ENCODE measurements around the gene LIMS4.
"Not testable (repeated sequence)": the region's sequence is repeated elsewhere in the genome, so short reads cannot be mapped to it uniquely, and the experiment has no call there.

LIMS4 gene

DNA sequence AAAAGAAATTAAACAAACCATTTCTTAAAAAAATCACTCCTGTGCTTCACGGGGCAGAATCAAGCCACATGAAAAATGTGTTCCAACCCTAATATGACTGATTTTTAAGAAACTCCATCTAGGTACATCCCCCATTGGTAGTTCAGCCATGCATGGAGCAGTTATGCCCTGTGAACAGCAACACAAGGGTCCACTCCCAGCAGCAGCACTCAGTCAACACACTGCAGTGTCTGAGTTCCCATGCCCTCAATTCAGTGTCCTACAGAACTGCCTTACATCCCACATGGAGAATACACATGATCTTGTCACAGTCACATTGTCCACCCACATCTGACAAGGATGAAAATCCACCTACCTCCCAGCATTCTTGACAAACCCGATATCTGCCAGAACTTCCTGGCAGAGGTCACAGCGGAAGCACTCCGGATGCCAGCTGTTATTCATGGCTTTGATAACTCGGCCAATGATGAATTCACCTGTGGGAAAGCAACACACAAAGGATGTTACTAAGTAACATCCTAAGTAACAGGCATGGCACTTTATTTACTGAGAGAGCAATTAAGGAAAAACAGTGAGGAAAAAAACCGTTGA, 17.4 kb downstream of the LIMS4 start:
- DNase-seq (ENCODE audit: insufficient read length, low spot score); FAIRE-seq: not testable (repeated sequence)

- FAIRE-seq; DNase-seq (ENCODE audit: insufficient read length, low spot score): not testable (repeated sequence)
Measured at GRCh38 chr2:110450951-110451350, 21.7 kb downstream of the LIMS4 start.

GRCh38 chr2:110449127-110449947, 23.3 kb downstream of the LIMS4 start:
- not testable (repeated sequence) for DNase-seq (ENCODE audit: insufficient read length, low spot score); FAIRE-seq

DNA sequence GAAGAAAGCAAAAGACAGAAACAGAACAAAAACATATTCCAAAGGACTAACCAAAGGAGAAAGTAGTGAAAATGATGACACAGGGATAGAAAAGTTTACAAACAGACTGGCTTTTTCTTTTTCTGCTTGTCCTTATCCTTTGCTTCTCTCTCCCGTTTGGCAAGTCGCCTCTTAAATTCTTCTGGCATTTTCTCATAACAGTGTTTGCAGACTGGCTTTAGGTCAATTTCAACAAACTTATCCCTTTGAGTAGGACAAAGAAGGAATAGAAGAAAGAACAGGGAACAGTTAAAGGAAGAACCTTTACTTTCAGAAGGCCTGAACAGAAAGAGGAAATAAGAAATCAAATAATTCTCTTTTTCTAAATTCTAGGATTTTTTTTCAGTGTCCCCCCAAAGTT, 26.0 kb downstream of the LIMS4 start:
- DNase-seq (ENCODE audit: insufficient read length, low spot score); FAIRE-seq: not testable (repeated sequence)

GRCh38 chr2:110443305-110444005, 29.2 kb downstream of the LIMS4 start:
- not testable (repeated sequence) for FAIRE-seq

GRCh38 chr2:110441905-110442304, 30.7 kb downstream of the LIMS4 start:
- FAIRE-seq; DNase-seq (ENCODE audit: insufficient read length, low spot score): not testable (repeated sequence)

More at GRCh38 chr2:110443305-110444005, 29.2 kb downstream of the LIMS4 start:
- not testable (repeated sequence) for DNase-seq (ENCODE audit: insufficient read length, low spot score)

- FAIRE-seq; DNase-seq (ENCODE audit: insufficient read length, low spot score): not testable (repeated sequence)
Measured at GRCh38 chr2:110434565-110434964, 38.1 kb downstream of the LIMS4 start.

DNA sequence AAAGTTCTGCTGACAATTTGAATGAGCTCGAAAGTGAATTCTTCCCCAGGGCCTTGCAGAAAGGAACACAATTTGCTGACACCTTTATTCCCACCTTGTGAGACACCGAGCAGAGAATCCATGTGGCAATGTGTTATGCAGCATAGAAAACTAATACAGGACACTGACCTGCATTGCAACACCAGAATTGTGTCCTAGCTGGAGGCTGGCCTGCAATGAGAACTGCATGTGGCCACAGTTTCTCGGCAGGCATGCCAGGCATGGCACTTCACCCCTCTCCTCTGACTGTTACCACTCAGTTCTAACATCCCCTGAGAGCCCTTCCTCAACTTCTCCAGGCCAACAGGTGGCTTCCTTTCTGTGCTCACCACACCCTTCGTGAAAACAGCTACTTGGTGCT, 46.9 kb downstream of the LIMS4 start:
- not testable (repeated sequence) for DNase-seq (ENCODE audit: insufficient read length, low spot score); FAIRE-seq

GRCh38 chr2:110424421-110424820, 48.2 kb downstream of the LIMS4 start:
- FAIRE-seq; DNase-seq (ENCODE audit: insufficient read length, low spot score): not testable (repeated sequence)

- FAIRE-seq: not testable (repeated sequence)
Measured at GRCh38 chr2:110423574-110423962, 49.0 kb downstream of the LIMS4 start.

GRCh38 chr2:110422852-110423573, 49.6 kb downstream of the LIMS4 start:
- DNase-seq (ENCODE audit: insufficient read length, low spot score); FAIRE-seq: not testable (repeated sequence)

More at GRCh38 chr2:110423574-110423962, 49.0 kb downstream of the LIMS4 start:
- not testable (repeated sequence) for DNase-seq (ENCODE audit: insufficient read length, low spot score)

DNA sequence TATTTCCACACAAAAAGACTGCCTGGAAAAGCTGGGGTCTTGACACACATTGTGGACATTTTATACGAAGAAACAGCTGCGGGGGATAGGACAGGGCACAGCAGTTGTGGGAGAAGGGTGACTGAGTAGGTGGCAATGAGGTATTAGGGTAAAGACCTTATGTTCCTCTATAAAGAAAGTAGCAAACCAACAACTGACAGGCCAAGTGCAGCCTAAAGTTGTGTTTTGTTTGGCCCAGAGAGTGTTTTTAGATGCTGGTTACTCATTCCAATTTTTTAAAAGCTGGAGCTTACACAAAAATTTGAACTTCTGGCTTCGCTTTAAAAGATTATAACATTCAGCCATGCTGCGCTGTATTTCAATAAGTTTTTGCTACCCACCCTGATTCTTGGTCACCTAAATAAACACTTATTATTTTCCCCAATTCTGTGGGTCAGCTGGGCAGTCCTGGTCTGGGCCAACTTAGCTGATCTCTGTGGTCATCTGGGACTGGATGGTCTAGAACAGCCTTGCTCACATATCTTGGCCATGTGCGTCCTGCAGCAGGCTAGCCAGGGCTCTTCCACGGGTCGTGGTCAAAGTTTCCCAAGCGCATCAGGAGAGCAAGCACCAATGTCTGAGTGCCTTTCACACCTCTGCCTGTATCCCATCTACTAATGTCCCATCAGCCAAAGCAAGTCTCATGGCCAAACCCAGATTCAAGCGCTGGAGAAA, 51.8 kb downstream of the LIMS4 start:
- not testable (repeated sequence) for FAIRE-seq; DNase-seq (ENCODE audit: insufficient read length, low spot score)

DNA sequence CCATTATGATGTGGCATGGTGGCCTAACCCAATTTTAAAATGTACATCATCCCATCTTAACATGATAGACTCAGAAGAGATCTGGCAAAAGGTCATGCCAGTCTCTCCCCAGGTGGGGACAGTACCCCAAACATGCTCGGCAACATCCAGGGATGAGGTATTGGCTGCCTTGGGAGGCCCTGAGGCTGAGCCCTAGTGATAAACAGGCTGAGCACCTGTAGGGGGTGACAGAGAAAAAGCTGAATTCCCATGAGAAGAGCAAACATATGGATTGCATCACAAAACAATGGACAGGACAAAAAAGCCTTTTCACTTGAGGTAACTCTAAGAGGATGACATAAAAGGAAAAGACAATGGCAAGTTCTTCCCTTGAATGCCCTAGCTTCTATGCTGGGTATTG, 65.5 kb downstream of the LIMS4 start:
- FAIRE-seq; DNase-seq (ENCODE audit: insufficient read length, low spot score): not testable (repeated sequence)

DNA sequence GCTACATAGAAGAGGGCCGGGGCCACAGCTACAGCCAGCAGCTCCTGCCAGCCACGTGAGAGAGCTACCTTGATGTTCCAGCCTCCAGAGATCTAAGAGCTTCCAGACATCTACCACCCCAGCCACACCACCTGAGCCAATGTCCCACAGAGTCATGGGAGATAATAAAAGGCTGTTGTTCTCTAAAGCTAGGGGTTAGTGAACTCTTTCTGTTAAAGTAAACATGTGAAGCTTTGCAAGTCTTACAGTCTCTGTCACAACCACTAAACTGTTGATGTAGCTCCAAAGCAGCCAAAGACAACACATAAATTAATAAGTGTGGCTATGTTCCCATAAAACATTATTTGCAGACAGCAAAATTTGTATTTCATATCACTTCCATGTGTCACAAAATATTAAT, 67.6 kb downstream of the LIMS4 start:
- not testable (repeated sequence) for FAIRE-seq; DNase-seq (ENCODE audit: insufficient read length, low spot score)

DNA sequence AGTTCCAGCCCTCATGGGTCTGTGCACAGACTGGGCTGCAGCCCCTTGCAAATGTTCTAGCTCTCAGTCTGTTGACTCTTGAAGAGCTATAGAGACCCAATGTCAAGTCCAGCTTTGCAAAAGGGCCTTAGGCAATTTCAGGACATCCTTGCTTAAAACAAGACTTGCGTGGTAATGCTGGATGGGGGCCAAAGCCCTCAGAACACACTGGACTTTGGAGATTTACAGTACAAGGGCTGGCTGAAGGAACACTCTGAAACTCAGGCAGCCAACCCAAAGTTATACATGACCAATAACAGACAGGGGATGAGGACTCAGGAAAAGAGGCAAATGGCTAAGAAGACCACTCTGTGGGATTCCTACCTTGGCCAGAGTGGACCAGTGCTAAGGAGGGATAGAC, 68.4 kb downstream of the LIMS4 start:
- FAIRE-seq; DNase-seq (ENCODE audit: insufficient read length, low spot score): not testable (repeated sequence)

DNA sequence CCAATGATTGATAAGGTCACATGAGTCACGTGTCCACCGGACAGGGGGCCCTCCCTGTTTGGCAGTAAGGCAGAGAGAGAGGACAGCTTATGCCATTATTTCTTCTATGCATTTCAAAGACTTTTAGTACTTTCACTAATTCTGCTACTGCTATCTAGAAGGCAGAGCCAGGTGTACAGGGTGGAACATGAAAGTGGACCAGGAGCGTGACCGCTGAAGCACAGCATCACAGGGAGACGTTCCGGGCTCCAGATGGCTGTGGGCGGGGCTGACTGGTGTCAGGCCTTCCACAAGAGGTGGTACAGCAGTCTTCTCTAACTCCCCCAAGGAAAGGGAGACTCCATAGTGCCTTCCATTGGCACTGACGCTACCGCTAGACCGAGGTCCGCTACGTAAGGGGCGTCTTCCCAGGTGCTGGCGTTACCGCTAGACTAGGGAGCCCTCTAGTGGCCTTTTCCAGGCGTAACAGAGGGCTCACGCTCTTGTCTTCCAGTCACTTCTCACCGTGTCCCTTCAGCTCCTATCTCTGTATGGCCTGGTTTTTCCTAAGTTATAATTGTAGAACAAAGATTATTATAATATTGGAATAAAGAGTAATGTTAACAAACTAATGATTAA, 71.5 kb downstream of the LIMS4 start:
- not testable (repeated sequence) for FAIRE-seq; DNase-seq (ENCODE audit: insufficient read length, low spot score)

DNA sequence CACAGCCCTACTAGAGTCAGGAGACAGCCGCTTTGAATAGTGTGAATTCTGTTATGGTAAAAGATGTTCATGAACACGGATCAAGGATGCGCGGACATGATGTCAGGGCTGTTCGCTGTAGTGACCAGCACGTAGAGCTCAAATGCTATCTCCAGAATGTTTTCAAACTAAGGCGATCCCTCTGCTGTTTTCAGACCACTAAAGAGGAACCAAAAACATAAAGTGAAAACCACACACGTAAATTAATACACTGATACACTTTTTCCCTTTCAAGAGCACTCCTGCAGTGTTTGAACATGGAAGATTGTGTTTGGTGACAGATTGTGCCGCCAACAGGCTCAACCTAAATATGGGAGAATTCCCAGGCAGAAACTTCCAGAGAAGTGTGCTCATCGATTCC, 73.2 kb downstream of the LIMS4 start:
- DNase-seq (ENCODE audit: insufficient read length, low spot score); FAIRE-seq: not testable (repeated sequence)

GRCh38 chr2:110395990-110396389, 76.6 kb downstream of the LIMS4 start:
- not testable (repeated sequence) for DNase-seq (ENCODE audit: insufficient read length, low spot score); FAIRE-seq

All from HTR-8/SVneo (cell line).